Posterior vena cava (tissue), 2 donors: Measurements from ENCODE around the gene DSCAML1. TPM values are rescaled to one million over a fixed set of nuclear protein-coding genes. Genes with fewer than 3 reads are reported as not detected.

Experiments used
- DNase-seq: peaks from one replicate; pipeline ENCODE4 v3.0.0-alpha.2; 2020; ENCODE audit warnings: low spot score
- intact Hi-C, 2 donors: fragments of 100-400 bp; cut with DNase I; formaldehyde crosslinking; loops; one replicate each; pipeline versions ENCODE4 v1.14.1 to v1.14.2; 2022 to 2023
- total RNA-seq, 2 donors: library from RNA; stranded (reverse); fragmentation: NEBNext Ultra II Directional; extraction: Animal tissue kit (Norgen Biotek cat#: 25700); gene quantifications; one replicate each; pipeline ENCODE4 v1.2.1, GENCODE V29; 2021
- donor health status: DM: yes; HTN: yes; CAD: no.
- donor health status: DM: yes; HTN: yes; CAD: no.

Gene DSCAML1
- total RNA-seq, 2 donors from 2014 or later, result 1.2 to 1.5 TPM

DNA sequence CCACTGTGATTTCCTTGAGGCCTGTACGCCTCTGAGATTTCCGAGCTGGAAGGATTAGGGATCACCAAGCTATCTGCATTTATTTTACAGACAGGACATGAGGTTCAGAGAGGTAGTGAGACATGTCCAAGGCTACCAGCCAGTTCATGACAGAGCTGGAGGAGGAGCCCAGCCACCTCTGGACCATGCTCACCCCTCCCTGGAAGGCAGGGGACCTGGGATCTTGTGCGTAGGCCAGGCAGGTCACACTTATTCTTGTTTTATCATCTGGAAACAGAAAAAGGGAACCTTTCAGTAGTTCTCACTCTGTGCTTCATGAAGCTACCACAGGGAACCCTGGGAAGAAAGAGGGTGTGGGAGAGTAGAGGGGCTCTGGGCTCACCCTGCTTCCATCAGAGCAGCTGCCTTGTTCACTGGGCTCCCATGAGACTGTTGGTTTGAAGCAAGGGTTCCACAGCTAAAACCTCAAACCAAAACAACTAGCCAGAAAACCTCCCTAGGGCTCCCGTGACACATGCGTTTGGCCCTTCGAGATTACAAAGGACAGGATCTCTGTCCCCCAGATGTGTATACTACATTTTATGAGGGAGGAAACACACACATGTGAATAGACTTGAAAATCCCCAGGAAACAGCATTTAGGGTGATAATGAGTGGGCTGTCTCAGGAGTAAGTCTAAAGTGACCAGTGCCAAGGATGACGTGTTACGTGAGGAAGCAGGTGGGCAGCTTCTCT lies 106.4 kb downstream of the DSCAML1 start:
- intact Hi-C loops, result no loop called here
- no peak for DNase-seq

- intact Hi-C loops, result no loop called here
These were observed 108.7 kb downstream of the DSCAML1 start for GRCh38 chr11:117688255-117688797.

GRCh38 chr11:117687776-117688175 lies 109.2 kb downstream of the DSCAML1 start:
- intact Hi-C loops, result no loop called here
- DNase-seq, result no peak

More at GRCh38 chr11:117688255-117688797, 108.7 kb downstream of the DSCAML1 start:
- no peak for DNase-seq

DNA sequence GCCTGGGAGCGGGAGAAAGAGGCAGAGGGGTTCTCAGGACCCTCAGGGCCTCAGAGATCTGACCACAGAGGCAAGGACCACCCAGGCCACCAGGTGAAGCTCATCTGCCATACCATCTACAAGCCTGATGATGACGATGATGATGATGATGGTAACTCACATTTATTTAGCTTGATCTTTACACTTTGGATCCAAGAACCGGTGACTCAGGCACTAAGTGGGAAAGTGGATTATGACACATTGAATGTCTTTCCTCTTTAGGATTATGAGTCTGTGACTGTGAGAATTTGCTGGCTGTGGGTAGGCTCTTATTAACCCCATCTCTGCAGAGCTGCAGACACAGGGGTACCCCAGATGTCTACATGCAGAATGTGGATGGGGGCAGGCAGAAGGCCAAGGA lies 110.3 kb downstream of the DSCAML1 start:
- intact Hi-C loops, result no loop called here
- no peak for DNase-seq

- DNase-seq, result no peak
- intact Hi-C loops, result no loop called here
These were observed 111.5 kb downstream of the DSCAML1 start for GRCh38 chr11:117685566-117685965.

GRCh38 chr11:117684731-117685130 lies 112.3 kb downstream of the DSCAML1 start:
- intact Hi-C loops, result no loop called here
- DNase-seq, result no peak

- intact Hi-C loops, result no loop called here
- DNase-seq, result no peak
These were observed 112.9 kb downstream of the DSCAML1 start for GRCh38 chr11:117684111-117684510.

- no peak for DNase-seq
- intact Hi-C loops, result no loop called here
These were observed 115.6 kb downstream of the DSCAML1 start for GRCh38 chr11:117681438-117681837.

GRCh38 chr11:117679461-117679860 lies 117.6 kb downstream of the DSCAML1 start:
- no peak for DNase-seq
- intact Hi-C loops, result no loop called here

DNA sequence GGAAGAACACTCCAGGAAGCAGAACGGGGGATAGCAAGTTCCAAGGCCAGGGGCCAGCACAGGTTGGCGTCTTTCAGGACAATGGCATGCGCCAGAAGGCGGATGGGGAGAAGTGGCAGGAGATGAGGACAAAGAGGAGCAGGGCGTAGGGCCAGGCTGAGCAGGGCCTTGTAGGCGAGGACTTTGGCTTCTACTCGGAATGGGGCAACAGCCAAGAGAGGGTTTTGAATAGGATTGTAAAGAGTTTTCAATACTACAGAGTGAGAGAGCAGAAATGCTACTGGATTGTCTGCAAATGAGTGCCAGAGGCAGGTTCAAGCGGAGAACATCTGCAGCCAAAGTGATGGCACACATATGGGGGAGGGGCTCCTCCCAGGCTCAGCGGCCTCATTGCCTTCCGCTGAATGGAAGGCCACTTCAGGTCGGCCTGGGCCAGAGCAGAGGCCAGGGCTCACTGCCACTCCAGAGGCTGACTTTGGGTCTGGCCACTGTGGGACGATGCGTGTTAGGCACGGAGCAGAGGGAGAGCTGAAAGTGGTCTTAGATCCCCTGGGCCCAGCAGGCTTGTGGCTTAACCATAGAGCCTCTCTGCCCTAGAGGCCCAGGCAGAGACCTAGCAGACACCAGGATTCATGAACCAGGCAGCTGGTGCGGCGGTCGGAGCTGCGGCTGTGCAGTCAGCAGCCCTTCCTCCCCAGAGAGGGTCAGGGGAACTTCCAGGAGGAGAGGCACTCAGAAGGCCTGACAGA lies 118.2 kb downstream of the DSCAML1 start:
- intact Hi-C loops, result no loop called here
- peak; percentile 76 for DNase-seq

DNA sequence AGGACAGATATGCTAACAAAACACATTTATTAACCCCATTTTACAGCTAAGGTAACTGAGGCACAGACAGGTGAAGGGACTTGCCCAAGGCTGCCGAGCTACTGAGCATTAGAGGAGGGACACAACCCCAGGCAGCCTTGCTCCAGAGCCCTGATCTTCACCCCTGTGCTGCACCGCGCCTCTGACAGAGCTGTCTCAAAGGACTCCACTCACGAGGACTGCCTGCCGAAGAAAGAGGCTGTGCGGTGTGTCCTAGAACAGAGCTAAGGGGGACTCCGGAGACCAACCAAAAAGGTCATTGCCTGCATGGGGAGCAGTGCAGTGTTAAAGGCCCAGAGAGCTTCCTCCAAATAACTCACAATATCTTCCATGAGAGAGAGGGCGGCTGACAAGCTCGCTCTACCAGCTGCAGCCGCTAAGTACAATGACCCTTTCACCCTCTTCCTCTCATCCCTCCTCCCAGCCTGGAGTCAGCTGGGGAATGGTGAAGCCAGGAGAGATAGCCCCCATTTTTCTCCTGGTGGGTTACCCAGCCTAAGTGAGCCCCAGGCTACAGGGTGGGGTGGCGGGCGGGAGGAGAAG lies 119.2 kb downstream of the DSCAML1 start:
- intact Hi-C loops, result no loop called here
- DNase-seq, result peak; percentile 41

DNA sequence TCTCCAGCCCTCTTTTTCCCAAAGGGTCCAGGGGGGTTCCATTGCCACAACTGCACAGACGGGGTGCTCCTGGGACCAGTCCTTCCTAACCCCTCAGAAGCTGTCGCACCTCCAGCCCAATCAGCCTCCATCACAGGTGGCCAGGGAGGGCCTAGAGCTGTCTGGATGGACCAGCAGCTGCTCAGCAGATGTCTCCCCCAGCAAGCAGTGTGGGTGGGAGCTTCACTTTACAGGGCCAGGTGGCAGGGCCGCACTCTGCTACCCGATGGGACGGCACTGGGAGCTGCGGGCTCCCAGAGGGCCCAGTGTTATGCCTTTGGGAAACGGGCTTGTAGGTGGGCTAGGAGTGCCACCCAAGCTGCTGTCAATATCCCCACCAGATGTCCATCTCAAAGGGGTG lies 120.5 kb downstream of the DSCAML1 start:
- intact Hi-C loops, result no loop called here
- no peak for DNase-seq

GRCh38 chr11:117673602-117674001 lies 123.4 kb downstream of the DSCAML1 start:
- intact Hi-C loops, result no loop called here
- no peak for DNase-seq

DNA sequence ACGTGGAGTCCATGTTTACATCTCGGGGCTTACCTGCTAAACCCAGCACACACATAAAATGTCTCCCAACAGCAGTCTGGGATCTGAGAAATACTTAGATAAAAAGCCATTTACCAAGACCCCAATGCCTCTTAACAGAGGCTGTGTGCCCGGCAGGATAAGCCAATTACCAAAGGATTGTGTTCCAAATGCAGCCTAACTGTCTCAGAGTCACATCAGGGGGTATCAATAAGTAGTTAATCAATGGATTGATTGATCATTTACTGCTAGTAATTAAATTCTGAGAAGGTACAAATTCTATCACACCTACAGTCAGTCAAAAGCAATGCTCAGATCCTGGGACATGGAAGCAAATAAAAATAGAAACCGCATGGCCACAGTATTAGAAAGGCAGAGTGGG lies 125.6 kb downstream of the DSCAML1 start:
- DNase-seq, result no peak
- intact Hi-C loops, result no loop called here

DNA sequence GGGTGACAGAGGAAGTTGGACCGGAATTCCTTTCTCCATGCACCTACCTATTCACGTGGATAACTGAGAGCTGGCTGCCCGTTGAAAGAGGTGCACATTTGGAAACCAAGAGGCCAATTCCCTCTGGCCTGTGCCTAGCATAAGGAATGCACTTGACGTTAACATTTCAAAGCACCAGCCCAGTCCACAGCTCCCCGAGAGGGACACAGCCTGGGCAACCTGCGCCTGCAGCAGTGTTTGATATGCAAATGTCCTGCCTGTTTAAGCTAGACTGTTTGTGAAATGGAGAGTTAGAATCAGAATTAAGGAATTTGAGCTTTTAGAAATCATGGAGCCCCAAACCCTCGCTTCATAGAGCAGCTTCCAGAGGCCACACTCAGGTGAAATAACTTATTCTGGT lies 126.1 kb downstream of the DSCAML1 start:
- intact Hi-C loops, result no loop called here

GRCh38 chr11:117670443-117670842 lies 126.6 kb downstream of the DSCAML1 start:
- no peak for DNase-seq
- intact Hi-C loops, result no loop called here

More for the DNA sequence above, 126.1 kb downstream of the DSCAML1 start:
- DNase-seq, result no peak

- intact Hi-C loops, result no loop called here
- DNase-seq, result no peak
These were observed 127.4 kb downstream of the DSCAML1 start for GRCh38 chr11:117669616-117670015.

DNA sequence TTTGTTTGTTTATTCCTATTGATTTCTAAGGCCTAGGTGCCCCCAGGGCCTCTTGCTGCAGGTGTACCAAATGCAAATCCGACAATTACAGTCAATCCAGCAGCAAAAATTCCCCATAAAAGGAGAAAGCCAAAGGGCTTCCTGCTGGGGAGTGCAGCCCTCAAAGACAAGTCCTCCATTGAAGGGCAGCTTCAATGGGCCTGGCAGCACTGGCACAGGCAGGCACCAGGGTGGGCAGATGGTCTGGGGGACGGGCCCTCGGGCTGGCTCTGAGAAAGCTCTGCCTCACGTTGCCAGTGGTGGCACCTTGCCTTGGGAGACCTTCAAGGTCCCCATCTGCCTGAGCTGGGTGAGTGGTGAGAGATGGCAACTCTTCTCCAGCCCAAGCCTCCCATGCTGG lies 128.0 kb downstream of the DSCAML1 start:
- intact Hi-C loops, result no loop called here
- no peak for DNase-seq

GRCh38 chr11:117668321-117668751 lies 128.7 kb downstream of the DSCAML1 start:
- no peak for DNase-seq
- intact Hi-C loops, result no loop called here

DNA sequence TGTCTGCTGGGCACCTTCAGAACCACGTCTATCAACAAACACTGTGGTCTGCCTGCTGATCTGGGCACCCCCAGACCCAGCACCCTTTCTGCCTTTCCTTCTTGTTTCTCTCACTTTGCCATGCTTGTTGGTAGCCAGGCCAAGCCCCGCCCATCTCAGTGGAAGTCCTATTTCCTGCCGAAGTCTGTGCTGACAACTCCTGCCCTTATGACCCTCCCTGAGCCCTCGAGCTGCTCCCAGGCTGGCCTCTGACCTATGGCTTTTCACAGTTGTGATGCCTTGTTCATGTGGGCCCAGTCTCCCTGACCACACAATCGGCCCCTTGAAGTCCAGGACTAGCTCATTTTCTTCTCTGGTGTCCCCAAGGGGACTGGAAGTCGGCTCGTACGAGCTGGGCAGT lies 132.1 kb downstream of the DSCAML1 start:
- no peak for DNase-seq
- intact Hi-C loops, result no loop called here
